PC-3 (cell line): Measurements from ENCODE around the gene SKIC8. TPM values are rescaled to one million over a fixed set of nuclear protein-coding genes. Genes with fewer than 3 reads are reported as not detected.

ENCODE experiments used
- ATAC-seq: fragments of 200-7000 bp; cut with Tn5 transposase; 2 replicates; pipeline ENCODE4 v1.9.1; 2020; ENCODE audit warnings: mild to moderate bottlenecking, moderate library complexity
- BruUV-seq: library from RNA; stranded (reverse); fragments of 400-500 nt; replicated peaks from 2 replicates; lab custom pipeline; 2021; lab: Mats Ljungman, UMichigan
- CTCF ChIA-PET: fragments of 300-600 bp; sonication (Branson Sonifier 250); formaldehyde crosslinking; loops from one replicate; lab custom pipeline; 2022; ENCODE audit warnings: antibody characterized with exemption; lab: Charles Lee
- POLR2A ChIA-PET: fragments of 300-600 bp; sonication (Branson Sonifier 250); formaldehyde crosslinking; loops from one replicate; lab custom pipeline; 2022; ENCODE audit warnings: antibody characterized with exemption; ENCODE audit not compliant: unreplicated experiment; lab: Charles Lee
- DNase-seq: peaks from one replicate; pipeline ENCODE4 v3.0.0-alpha.2; 2015
- H2AFZ ChIP-seq: fragments of 300-600 bp; sonication (generic); 2 replicates; pipeline ENCODE4 v1.6.0; 2016; ENCODE audit warnings: antibody characterized with exemption, low read length
- H3F3A ChIP-seq: fragments of 300-600 bp; sonication (generic); one replicate; pipeline ENCODE4 v1.6.0; 2017; ENCODE audit warnings: antibody characterized with exemption, low read length, control low read depth, mild to moderate bottlenecking; ENCODE audit not compliant: unreplicated experiment
- H3K27ac ChIP-seq: fragments of 300-600 bp; sonication (generic); 2 replicates; pipeline ENCODE4 v1.5.1; 2016; ENCODE audit warnings: mild to moderate bottlenecking, low read length
- H3K27me3 ChIP-seq: fragments of 300-600 bp; sonication (generic); 2 replicates; pipeline ENCODE4 v1.6.1; 2016; ENCODE audit warnings: low read length, mixed read lengths
- H3K36me3 ChIP-seq: fragments of 300-600 bp; sonication (generic); 2 replicates; pipeline ENCODE4 v1.6.1; 2016; ENCODE audit warnings: low read depth, mixed run types, low read length, mixed read lengths
- H3K4me1 ChIP-seq: fragments of 300-600 bp; sonication (generic); 2 replicates; pipeline ENCODE4 v1.5.1; 2016; ENCODE audit warnings: low read length; ENCODE audit not compliant: insufficient read depth
- H3K4me2 ChIP-seq: fragments of 300-600 bp; sonication (generic); 2 replicates; pipeline ENCODE4 v1.6.0; 2016; ENCODE audit warnings: low read length
- H3K4me3 ChIP-seq: fragments of 300-600 bp; sonication (generic); 2 replicates; pipeline ENCODE4 v1.5.1; 2016; ENCODE audit warnings: mild to moderate bottlenecking, low read length, mixed read lengths
- H3K79me2 ChIP-seq: fragments of 300-600 bp; sonication (generic); 2 replicates; pipeline ENCODE4 v1.6.1; 2017; ENCODE audit warnings: low read length, mixed read lengths
- H3K9ac ChIP-seq: fragments of 300-600 bp; sonication (generic); 2 replicates; pipeline ENCODE4 v1.6.0; 2016; ENCODE audit warnings: mild to moderate bottlenecking, low read length
- H3K9me2 ChIP-seq: fragments of 300-600 bp; sonication (generic); replicated peaks from 2 replicates; pipeline ENCODE4 v1.6.1; 2016; ENCODE audit warnings: mixed run types, low read length, mixed read lengths
- H3K9me3 ChIP-seq: fragments of 300-600 bp; sonication (generic); 2 replicates; pipeline ENCODE4 v1.6.1; 2016; ENCODE audit warnings: low read length, mixed read lengths
- H4K20me1 ChIP-seq: fragments of 300-600 bp; sonication (generic); 2 replicates; pipeline ENCODE4 v1.6.1; 2016; ENCODE audit warnings: low read length, mixed read lengths
- CTCF ChIP-seq: fragments of 300-600 bp; sonication (generic); conservative IDR thresholded peaks from 2 replicates; pipeline ENCODE4 v1.5.1; 2017; ENCODE audit warnings: antibody characterized with exemption, low read depth, mild to moderate bottlenecking, low read length
- EZH2 ChIP-seq: fragments of 300-600 bp; sonication (generic); IDR thresholded peaks from one replicate; pipeline ENCODE4 v1.6.1; 2017; ENCODE audit warnings: antibody characterized with exemption, mild to moderate bottlenecking, low read length; ENCODE audit not compliant: unreplicated experiment
- EZH2phosphoT487 ChIP-seq: fragments of 300-600 bp; sonication (generic); IDR thresholded peaks from 2 replicates; pipeline ENCODE4 v1.6.1; 2018; ENCODE audit warnings: mild to moderate bottlenecking, antibody characterized with exemption, low read length, borderline replicate concordance
- intact Hi-C: fragments of 100-400 bp; cut with micrococcal nuclease; formaldehyde crosslinking; loops from 2 replicates; pipeline ENCODE4 v1.9.0; 2023
- total RNA-seq: library from RNA; depleted of rRNA; stranded (reverse); fragments of >200 nt; gene quantifications from 2 replicates; pipeline ENCODE4 v1.2.3, GENCODE V29; 2014

The SKIC8 gene
- total RNA-seq, 1 experiment from 2014 or later: 56.1 TPM

GRCh38 chr15:78255421-78256043, 43.9 kb downstream of the SKIC8 start:
- Histone ChIP-seq H3K9me3 (no peaks in the 10 kb centered on the region), H3K4me1 (peaks cover 9% of the 10 kb centered on the region), H3K9me2 (no peaks in the 10 kb centered on the region), H3K79me2 (no peaks in the 10 kb centered on the region), H4K20me1 (no peaks in the 10 kb centered on the region), H3K9ac (no peak overlapping the region), H3K27me3 (no peaks in the 10 kb centered on the region), H3F3A (no peaks in the 10 kb centered on the region), H3K27ac (no peak overlapping the region), H2AFZ (no peak overlapping the region), H3K4me2 (no peak overlapping the region), H3K36me3 (no peaks in the 10 kb centered on the region), H3K4me3 (no peak overlapping the region)
- TF ChIP-seq CTCF: no peak
- no peak for TF ChIP-seq EZH2
- no peak for TF ChIP-seq EZH2phosphoT487
- intact Hi-C loops: no loop called here
- CTCF ChIA-PET: no interaction called here
- POLR2A ChIA-PET: no interaction called here
- no TSS peak for BruUV-seq
- DNase-seq (no peak), ATAC-seq (no peak)

GRCh38 chr15:78251136-78251535, 48.3 kb downstream of the SKIC8 start:
- no peaks in the 10 kb centered on the region for H3K4me1 ChIP-seq
- no peak for DNase-seq
- H3F3A ChIP-seq: no peaks in the 10 kb centered on the region
- ChIA-PET CTCF (no interaction called here), POLR2A (no interaction called here)
- H3K27ac ChIP-seq: no peak overlapping the region
- intact Hi-C loops: no loop called here
- H3K4me3 ChIP-seq: no peak overlapping the region
- no peak overlapping the region for H3K9ac ChIP-seq
- H3K27me3 ChIP-seq: no peaks in the 10 kb centered on the region
- H3K9me2 ChIP-seq: no peaks in the 10 kb centered on the region
- H2AFZ ChIP-seq: no peak overlapping the region
- H3K4me2 ChIP-seq: no peak overlapping the region
- H3K36me3 ChIP-seq: no peaks in the 10 kb centered on the region
- H4K20me1 ChIP-seq: no peaks in the 10 kb centered on the region
- no peaks in the 10 kb centered on the region for H3K79me2 ChIP-seq
- TF ChIP-seq CTCF (no peak), EZH2phosphoT487 (no peak), EZH2 (no peak)
- H3K9me3 ChIP-seq: no peaks in the 10 kb centered on the region
- no peak for ATAC-seq
- no TSS peak for BruUV-seq

GRCh38 chr15:78249131-78249530, 50.3 kb downstream of the SKIC8 start:
- Histone ChIP-seq H3K9me2 (no peaks in the 10 kb centered on the region), H2AFZ (no peak overlapping the region), H3K27me3 (no peaks in the 10 kb centered on the region), H3K79me2 (no peaks in the 10 kb centered on the region), H3K4me3 (no peak overlapping the region), H3K9me3 (no peaks in the 10 kb centered on the region), H4K20me1 (no peaks in the 10 kb centered on the region), H3K9ac (no peak overlapping the region), H3K4me2 (no peak overlapping the region), H3F3A (no peaks in the 10 kb centered on the region), H3K4me1 (no peaks in the 10 kb centered on the region), H3K36me3 (no peaks in the 10 kb centered on the region), H3K27ac (no peak overlapping the region)
- intact Hi-C loops: no loop called here
- ChIA-PET CTCF (no interaction called here), POLR2A (no interaction called here)
- ATAC-seq (no peak), DNase-seq (no peak)
- no peak for TF ChIP-seq EZH2
- no peak for TF ChIP-seq CTCF
- TF ChIP-seq EZH2phosphoT487: no peak
- BruUV-seq: no TSS peak
